ENCODE results near the gene NHEJ1.

Gene NHEJ1

GRCh38 chr2:219125225-219125885, 35.3 kb downstream of the NHEJ1 start:
- Histone ChIP-seq H3K27ac (ENCODE audit: low read length) (no peak overlapping the region), H3K4me2 (ENCODE audit: low read depth, low read length) (no peak overlapping the region), H3K9me3 (replicated peaks; ENCODE audit: insufficient read depth, low read length) (no peaks in the 10 kb centered on the region), H3K79me2 (ENCODE audit: low read length) (no peaks in the 10 kb centered on the region), H3K4me1 (ENCODE audit: low read length) (no peaks in the 10 kb centered on the region), H4K20me1 (ENCODE audit: insufficient read depth, low read length) (0 out of 2 replicates have a peak, but pooled peaks cover 5% of the 10 kb centered on the region), H3K9ac (ENCODE audit: low read length) (no peak overlapping the region), H3K36me3 (replicated peaks; ENCODE audit: insufficient read depth, low read length) (no peaks in the 10 kb centered on the region), H3K4me3 (ENCODE audit: low read length) (no peak overlapping the region), H3K27me3 (replicated peaks; ENCODE audit: insufficient read depth, low read length) (no peaks in the 10 kb centered on the region), H3K9me2 (replicated peaks; ENCODE audit: insufficient read depth, low read length) (no peaks in the 10 kb centered on the region), H3F3A (ENCODE audit: insufficient read depth, low read length) (no peaks in the 10 kb centered on the region), H2AFZ (ENCODE audit: low read length) (no peak overlapping the region)
- no peak for TF ChIP-seq CTCF (IDR thresholded peaks at IDR 0.05; ENCODE audit: low read length)
- TF ChIP-seq EZH2phosphoT487 (IDR thresholded peaks at IDR 0.05; ENCODE audit: low read length): no peak
- TF ChIP-seq EZH2 (optimal IDR thresholded peaks at IDR 0.05; ENCODE audit: low read depth, low read length): no peak
- no peak for DNase-seq

- no peaks in the 10 kb centered on the region for H3K4me1 ChIP-seq (ENCODE audit: low read length)
- no peak overlapping the region for H3K4me3 ChIP-seq (ENCODE audit: low read length)
These were observed 36.1 kb downstream of the NHEJ1 start for GRCh38 chr2:219124381-219125110.

DNA sequence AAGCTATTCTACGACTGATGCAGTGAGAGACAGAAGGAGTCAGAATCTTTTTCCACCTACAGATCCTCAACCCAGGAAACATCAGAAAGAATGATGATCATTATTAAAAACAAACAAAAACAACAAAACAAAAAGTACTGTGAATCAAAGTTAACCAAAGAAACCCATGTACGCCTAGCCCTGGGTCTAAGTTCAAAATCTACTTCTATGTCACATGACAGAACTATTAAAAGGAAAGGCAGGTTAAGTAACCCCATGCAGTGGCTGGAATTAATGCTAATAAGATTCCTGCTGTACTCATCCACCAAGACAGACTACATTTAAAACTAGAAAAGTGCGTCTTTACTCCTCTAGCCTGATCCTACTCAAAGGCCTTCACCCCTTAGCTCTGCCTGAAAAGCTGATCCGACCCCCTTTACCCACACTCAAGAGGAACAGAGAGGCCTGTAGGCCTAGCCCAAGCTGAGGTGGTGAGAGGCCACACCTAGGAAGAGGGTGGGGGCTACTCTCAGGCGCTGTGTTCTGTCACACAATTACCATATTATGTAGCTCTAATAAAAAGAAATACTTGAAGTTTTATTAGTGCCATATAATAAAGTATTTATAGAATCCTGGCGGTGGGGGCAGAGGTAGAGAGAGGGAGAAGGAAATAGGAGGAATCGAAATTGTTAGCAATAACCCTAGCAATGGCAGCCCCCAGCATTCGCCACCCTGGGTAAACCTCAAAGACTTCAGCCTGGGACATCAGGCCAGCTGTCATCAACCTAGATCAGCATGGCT, 37.1 kb downstream of the NHEJ1 start:
- Histone ChIP-seq H3K4me1 (ENCODE audit: low read length) (no peaks in the 10 kb centered on the region), H3K79me2 (ENCODE audit: low read length) (no peaks in the 10 kb centered on the region), H3K9ac (ENCODE audit: low read length) (no peak overlapping the region), H3K36me3 (replicated peaks; ENCODE audit: insufficient read depth, low read length) (no peaks in the 10 kb centered on the region), H3K4me3 (ENCODE audit: low read length) (no peak overlapping the region), H2AFZ (ENCODE audit: low read length) (no peak overlapping the region), H3K27ac (ENCODE audit: low read length) (no peak overlapping the region), H4K20me1 (ENCODE audit: insufficient read depth, low read length) (0 out of 2 replicates have a peak, but pooled peaks cover 5% of the 10 kb centered on the region), H3F3A (ENCODE audit: insufficient read depth, low read length) (no peaks in the 10 kb centered on the region), H3K9me3 (replicated peaks; ENCODE audit: insufficient read depth, low read length) (no peaks in the 10 kb centered on the region), H3K9me2 (replicated peaks; ENCODE audit: insufficient read depth, low read length) (no peaks in the 10 kb centered on the region), H3K4me2 (ENCODE audit: low read depth, low read length) (no peak overlapping the region), H3K27me3 (replicated peaks; ENCODE audit: insufficient read depth, low read length) (no peaks in the 10 kb centered on the region)
- DNase-seq: no peak
- TF ChIP-seq EZH2 (optimal IDR thresholded peaks at IDR 0.05; ENCODE audit: low read depth, low read length) (no peak), EZH2phosphoT487 (IDR thresholded peaks at IDR 0.05; ENCODE audit: low read length) (no peak), CTCF (IDR thresholded peaks at IDR 0.05; ENCODE audit: low read length) (no peak)

More at GRCh38 chr2:219124381-219125110, 36.1 kb downstream of the NHEJ1 start:
- no peak overlapping the region for H3K9ac ChIP-seq (ENCODE audit: low read length)
- no peaks in the 10 kb centered on the region for H3K36me3 ChIP-seq (replicated peaks; ENCODE audit: insufficient read depth, low read length)
- no peak for DNase-seq
- no peaks in the 10 kb centered on the region for H3K9me3 ChIP-seq (replicated peaks; ENCODE audit: insufficient read depth, low read length)
- no peak overlapping the region for H3K4me2 ChIP-seq (ENCODE audit: low read depth, low read length)
- no peaks in the 10 kb centered on the region for H3K79me2 ChIP-seq (ENCODE audit: low read length)
- no peaks in the 10 kb centered on the region for H3K9me2 ChIP-seq (replicated peaks; ENCODE audit: insufficient read depth, low read length)
- no peaks in the 10 kb centered on the region for H3K27me3 ChIP-seq (replicated peaks; ENCODE audit: insufficient read depth, low read length)
- 0 out of 2 replicates have a peak, but pooled peaks cover 5% of the 10 kb centered on the region for H4K20me1 ChIP-seq (ENCODE audit: insufficient read depth, low read length)
- H3F3A ChIP-seq (ENCODE audit: insufficient read depth, low read length): no peaks in the 10 kb centered on the region
- no peak for TF ChIP-seq CTCF (IDR thresholded peaks at IDR 0.05; ENCODE audit: low read length)
- TF ChIP-seq EZH2phosphoT487 (IDR thresholded peaks at IDR 0.05; ENCODE audit: low read length): no peak
- no peak for TF ChIP-seq EZH2 (optimal IDR thresholded peaks at IDR 0.05; ENCODE audit: low read depth, low read length)
- H2AFZ ChIP-seq (ENCODE audit: low read length): no peak overlapping the region
- H3K27ac ChIP-seq (ENCODE audit: low read length): no peak overlapping the region
